BLaER1 treated with 17β-estradiol and CSF1 and Interleukin-3, amounts not matched to agents 10 nM and 100 nM (cell line): ENCODE data around the gene ELOVL1.
A peak's percentile ranks its signal among the peaks of the same experiment; 100 is the strongest.

Experiments used
- H3K27ac ChIP-seq, 11 experiments: shearing (Covaris generic); formaldehyde crosslinking; 2 replicates each; pipeline ENCODE4 v1.8.1; 2022
- H3K27me3 ChIP-seq, 11 experiments: shearing (Covaris generic); formaldehyde crosslinking; 2 replicates each; pipeline ENCODE4 v1.8.1; 2022
- H3K36me3 ChIP-seq, 11 experiments: shearing (Covaris generic); formaldehyde crosslinking; 2 replicates each; pipeline ENCODE4 v1.8.1; 2022
- H3K4me1 ChIP-seq, 10 experiments: shearing (Covaris generic); formaldehyde crosslinking; 2 replicates each; pipeline ENCODE4 v1.8.1; 2022
- H3K4me2 ChIP-seq, 11 experiments: shearing (Covaris generic); formaldehyde crosslinking; 2 replicates each; pipeline ENCODE4 v1.8.1; 2022
- H3K4me3 ChIP-seq, 10 experiments: shearing (Covaris generic); formaldehyde crosslinking; 2 replicates each; pipeline ENCODE4 v1.8.1; 2022
- H3K9ac ChIP-seq, 11 experiments: shearing (Covaris generic); formaldehyde crosslinking; 2 replicates each; pipeline ENCODE4 v1.8.1; 2022
- H3K9me3 ChIP-seq, 11 experiments: shearing (Covaris generic); formaldehyde crosslinking; replicated peaks in 1 of 11; 2 replicates each; pipeline ENCODE4 v1.8.1; 2022
- H4K20me1 ChIP-seq, 11 experiments: shearing (Covaris generic); formaldehyde crosslinking; 2 replicates each; pipeline ENCODE4 v1.8.1; 2022
- Cebpa-rat ChIP-seq, 11 experiments: shearing (Covaris generic); IDR thresholded peaks; 2 replicates each; pipeline ENCODE4 v1.8.1; 2022

ELOVL1 gene

DNA sequence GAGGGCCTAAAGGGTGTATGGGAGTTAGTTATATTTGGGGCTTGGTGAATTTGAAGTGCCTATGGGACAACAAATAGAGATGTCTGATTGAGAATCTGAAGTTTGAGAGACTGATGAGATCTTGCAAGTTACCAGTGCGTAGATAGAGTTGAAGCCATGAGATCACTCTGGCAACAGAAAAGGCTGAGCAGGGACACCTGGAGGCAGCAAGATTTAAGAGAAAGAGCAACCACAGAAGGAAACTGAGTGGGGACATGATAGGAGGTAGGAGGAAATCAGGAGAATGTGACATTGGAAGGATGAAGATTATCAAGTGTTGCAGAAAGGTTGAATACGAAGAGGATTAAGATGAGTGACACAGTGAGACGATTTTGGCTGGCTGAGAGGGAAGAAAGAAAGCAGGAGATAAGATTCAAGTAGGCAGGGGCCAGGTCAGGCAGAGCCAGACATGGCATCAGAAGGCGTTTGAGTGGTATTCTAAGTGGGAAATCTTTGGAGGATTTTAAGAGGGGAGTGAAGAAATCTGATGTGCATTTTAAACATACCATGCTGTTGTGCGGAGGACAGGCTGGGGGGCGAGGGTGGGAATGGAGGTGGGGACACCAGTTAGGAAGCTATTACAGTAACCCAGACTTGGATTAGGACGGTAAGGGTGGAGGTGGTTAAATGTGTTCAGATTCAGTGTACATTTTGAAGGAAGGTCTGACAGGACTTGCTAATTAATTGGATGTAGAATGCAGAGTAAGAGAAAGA, 33.2 kb downstream of the ELOVL1 start:
- H3K4me3 ChIP-seq = no peak overlapping the region
- no peak overlapping the region for H3K9ac ChIP-seq
- H3K27ac ChIP-seq = no peak overlapping the region
- no peaks in the 10 kb centered on the region; a peak in 1 of 22 replicates for H4K20me1 ChIP-seq
- H3K4me1 ChIP-seq = peaks cover 18 to 33% (median 24%) of the 10 kb centered on the region in 10 experiments
- H3K9me3 ChIP-seq = no peaks in the 10 kb centered on the region
- no peak for TF ChIP-seq Cebpa-rat (IDR thresholded peaks at IDR 0.05)
- H3K4me2 ChIP-seq = no peak overlapping the region
- H3K27me3 ChIP-seq = no peaks in the 10 kb centered on the region
- no peaks in the 10 kb centered on the region for H3K36me3 ChIP-seq

DNA sequence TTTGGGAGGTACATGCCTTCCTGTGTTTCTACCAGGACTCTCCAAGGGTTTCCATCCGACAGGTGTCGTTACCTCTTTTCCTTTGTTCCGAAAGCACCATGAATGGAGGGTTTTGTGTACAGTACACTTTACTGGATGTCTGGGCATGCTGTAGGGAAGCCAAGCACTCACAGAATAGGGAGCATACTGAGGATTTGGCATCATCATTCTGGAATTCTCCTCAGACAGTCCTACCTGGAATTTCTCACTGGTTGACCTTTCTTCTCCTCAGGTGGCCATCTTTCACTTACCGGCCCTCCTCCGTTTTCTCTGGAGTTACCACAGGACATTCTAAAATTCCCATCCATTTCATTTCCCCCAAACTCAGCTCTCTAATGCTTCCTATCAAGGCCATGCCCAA, 36.1 kb downstream of the ELOVL1 start:
- Histone ChIP-seq H3K9ac (no peak overlapping the region), H3K27ac (no peak overlapping the region), H3K4me1 (peaks cover 19 to 27% (median 22%) of the 10 kb centered on the region in 10 experiments), H3K36me3 (no peaks in the 10 kb centered on the region), H3K9me3 (peaks cover 8 to 21% (median 19%) of the 10 kb centered on the region in 11 experiments), H3K4me2 (peak overlapping the region in 4 of 11 experiments; percentile 79 to 86 (median 80); a peak in 6 of 22 replicates), H4K20me1 (no peaks in the 10 kb centered on the region), H3K27me3 (no peaks in the 10 kb centered on the region), H3K4me3 (no peak overlapping the region)
- TF ChIP-seq Cebpa-rat (IDR thresholded peaks at IDR 0.05) = no peak

DNA sequence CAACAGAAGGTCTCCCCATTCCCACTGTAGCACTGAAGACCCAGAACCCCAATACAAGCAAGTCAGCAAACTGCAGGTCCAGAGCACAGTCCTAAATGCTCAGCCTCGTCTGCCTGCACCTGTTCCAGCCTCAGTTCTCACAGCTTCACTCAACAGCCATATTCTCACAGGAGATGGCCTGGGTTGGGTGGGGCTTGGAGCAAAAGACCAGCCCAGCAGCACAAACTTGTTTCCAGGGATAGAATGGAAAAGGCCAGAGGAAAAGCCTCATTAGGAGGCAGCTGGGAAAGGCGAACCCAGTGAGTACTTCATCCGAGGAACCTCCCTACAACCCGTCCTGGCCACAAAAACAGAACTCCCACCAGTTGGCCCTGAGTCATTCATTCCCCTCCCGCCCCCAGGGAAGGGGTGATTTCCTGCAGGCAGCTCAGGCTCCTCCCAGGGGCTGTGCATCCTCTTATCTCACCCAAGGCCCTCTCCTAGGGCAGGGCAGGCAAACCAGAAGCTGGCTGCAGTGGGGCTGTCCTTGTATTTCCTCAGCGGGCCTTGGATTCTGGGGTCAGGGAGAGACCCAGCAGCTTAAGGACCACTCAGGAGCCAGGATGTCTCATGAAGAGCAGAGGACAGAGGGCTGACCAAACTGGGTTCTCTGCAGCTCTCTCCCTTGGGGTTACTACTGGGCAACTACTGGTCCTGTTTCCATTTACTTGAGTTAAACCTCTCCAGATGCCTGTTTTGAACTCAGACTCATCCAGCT, 37.6 kb downstream of the ELOVL1 start:
- Histone ChIP-seq H3K36me3 (no peaks in the 10 kb centered on the region; a peak in 1 of 22 replicates), H3K4me1 (peaks cover 19 to 27% (median 22%) of the 10 kb centered on the region in 10 experiments), H3K4me3 (peak overlapping the region in 1 of 10 experiments; percentile 39; a peak in 1 of 20 replicates), H3K9ac (peak overlapping the region in 8 of 11 experiments; percentile 0 to 67 (median 44); a peak in 10 of 22 replicates), H3K27ac (peak overlapping the region; percentile 4 to 80 (median 64); a peak in 19 of 22 replicates), H4K20me1 (no peaks in the 10 kb centered on the region), H3K27me3 (no peaks in the 10 kb centered on the region), H3K9me3 (peaks cover 11 to 35% (median 30%) of the 10 kb centered on the region in 11 experiments), H3K4me2 (peak overlapping the region; percentile 53 to 86 (median 79))
- no peak for TF ChIP-seq Cebpa-rat (IDR thresholded peaks at IDR 0.05)

DNA sequence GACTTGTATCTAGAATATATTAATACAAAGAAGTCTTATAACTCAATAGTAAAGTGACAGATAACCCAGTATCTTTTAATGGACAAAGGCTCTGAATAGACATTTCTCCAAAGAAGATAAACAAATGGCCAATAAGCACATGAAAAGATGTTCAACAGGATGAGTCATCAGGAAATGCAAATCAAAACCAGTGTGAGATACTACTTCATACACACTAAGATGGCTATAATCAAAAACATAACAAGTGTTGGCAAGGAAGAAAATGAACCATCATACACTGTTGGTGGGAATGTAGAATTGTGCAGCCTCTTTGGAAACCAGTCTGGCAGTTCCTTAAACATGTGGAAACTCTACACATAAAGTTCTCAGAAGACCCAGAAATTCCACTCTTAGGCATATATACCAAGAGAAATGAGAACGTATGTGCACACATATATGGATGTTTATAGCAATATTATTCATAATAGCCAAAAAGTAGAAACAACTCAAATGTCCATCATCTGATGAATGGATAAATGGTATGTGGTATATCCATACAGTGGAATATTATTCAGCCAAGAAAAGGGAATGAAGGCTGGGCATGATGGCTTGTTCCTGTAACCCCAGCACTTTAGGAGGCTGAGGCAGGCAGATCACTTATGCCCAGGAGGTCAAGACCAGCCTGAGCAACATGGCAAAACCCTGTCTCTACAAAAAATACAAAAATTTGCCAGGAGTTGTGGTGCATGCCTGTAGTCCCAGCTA, 40.1 kb downstream of the ELOVL1 start:
- no peak overlapping the region for H3K4me2 ChIP-seq
- H3K27ac ChIP-seq = no peak overlapping the region
- H3K4me1 ChIP-seq = peaks cover 29 to 44% (median 37%) of the 10 kb centered on the region in 10 experiments
- no peaks in the 10 kb centered on the region for H3K27me3 ChIP-seq
- H3K9ac ChIP-seq = no peak overlapping the region
- TF ChIP-seq Cebpa-rat (IDR thresholded peaks at IDR 0.05) = no peak
- H4K20me1 ChIP-seq = no peaks in the 10 kb centered on the region
- no peak overlapping the region for H3K4me3 ChIP-seq
- peaks cover 0 to 3% (median 0%) of the 10 kb centered on the region in 11 experiments; a peak in 2 of 22 replicates for H3K36me3 ChIP-seq
- peaks cover 11 to 43% (median 31%) of the 10 kb centered on the region in 11 experiments for H3K9me3 ChIP-seq

DNA sequence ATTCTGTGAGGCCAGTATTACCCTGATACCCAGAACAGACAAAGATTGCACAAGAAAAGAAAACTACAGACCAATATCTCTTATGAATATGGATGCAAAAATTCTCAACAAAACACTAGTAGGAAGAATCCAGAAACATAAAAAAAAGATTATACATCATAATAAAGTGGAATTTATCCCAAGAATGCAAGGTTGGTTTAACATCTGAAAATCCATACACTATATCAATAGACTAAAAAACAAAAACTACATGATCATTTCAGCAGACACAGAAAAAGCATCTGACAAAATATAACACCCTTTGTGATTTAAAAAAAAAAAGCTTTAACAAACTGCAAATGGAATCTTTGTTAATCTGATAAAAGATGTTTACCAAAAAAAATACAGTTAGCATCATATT, 42.4 kb downstream of the ELOVL1 start:
- no peak for TF ChIP-seq Cebpa-rat (IDR thresholded peaks at IDR 0.05)
- Histone ChIP-seq H3K4me2 (peak overlapping the region in 1 of 11 experiments; percentile 30; a peak in 1 of 22 replicates), H3K27me3 (no peaks in the 10 kb centered on the region), H3K9me3 (peaks cover 11 to 43% (median 32%) of the 10 kb centered on the region in 11 experiments), H3K4me3 (no peak overlapping the region), H3K9ac (no peak overlapping the region), H3K27ac (no peak overlapping the region), H3K4me1 (peaks cover 19 to 31% (median 26%) of the 10 kb centered on the region in 10 experiments), H3K36me3 (peaks cover 0 to 17% (median 0%) of the 10 kb centered on the region in 11 experiments; a peak in 5 of 22 replicates), H4K20me1 (no peaks in the 10 kb centered on the region)

DNA sequence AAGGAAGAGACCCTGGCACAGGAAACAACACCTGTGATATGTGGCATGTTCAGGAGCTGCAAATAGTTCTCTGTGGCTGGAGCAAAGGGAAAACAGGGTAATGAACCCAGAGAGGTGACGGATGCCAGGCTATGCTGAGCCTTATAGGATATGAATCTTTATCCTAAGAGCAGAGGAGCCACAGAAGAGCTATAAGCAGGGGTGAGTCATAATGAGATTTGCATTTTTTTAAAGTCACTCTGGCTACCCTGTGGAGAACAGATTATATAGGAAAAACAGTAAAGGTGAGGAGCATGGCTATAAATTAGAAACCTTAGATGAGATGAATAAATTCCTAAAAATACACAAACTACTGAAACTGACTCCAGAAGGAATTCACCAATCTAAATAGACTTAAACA, 43.0 kb downstream of the ELOVL1 start:
- H4K20me1 ChIP-seq = no peaks in the 10 kb centered on the region
- peaks cover 11 to 43% (median 32%) of the 10 kb centered on the region in 11 experiments for H3K9me3 ChIP-seq
- peaks cover 14 to 25% (median 21%) of the 10 kb centered on the region in 10 experiments for H3K4me1 ChIP-seq
- peak overlapping the region in 1 of 11 experiments; percentile 3; a peak in 1 of 22 replicates for H3K27ac ChIP-seq
- no peaks in the 10 kb centered on the region for H3K27me3 ChIP-seq
- H3K36me3 ChIP-seq = peaks cover 0 to 19% (median 0%) of the 10 kb centered on the region in 11 experiments; a peak in 5 of 22 replicates
- H3K4me3 ChIP-seq = no peak overlapping the region
- no peak for TF ChIP-seq Cebpa-rat (IDR thresholded peaks at IDR 0.05)
- peak overlapping the region; percentile 26 to 62 (median 45) for H3K4me2 ChIP-seq
- no peak overlapping the region for H3K9ac ChIP-seq

DNA sequence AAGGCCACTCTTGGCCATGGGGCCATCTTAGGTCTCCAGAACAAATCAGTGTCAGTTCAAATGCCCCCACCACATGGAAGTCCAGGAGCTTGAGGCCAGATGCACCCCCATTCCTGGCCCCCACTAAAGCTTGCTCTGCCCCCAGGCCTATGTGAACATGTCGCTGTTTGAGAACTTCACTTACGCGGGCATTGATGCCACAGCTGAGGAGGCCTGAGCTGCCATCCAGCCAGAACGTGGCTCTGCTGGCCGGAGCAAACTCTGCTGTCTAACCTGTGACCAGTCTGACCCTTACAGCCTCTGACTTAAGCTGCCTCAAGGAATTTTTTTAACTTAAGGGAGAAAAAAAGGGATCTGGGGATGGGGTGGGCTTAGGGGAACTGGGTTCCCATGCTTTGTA, 45.3 kb downstream of the ELOVL1 start:
- H3K9me3 ChIP-seq = peaks cover 3 to 31% (median 19%) of the 10 kb centered on the region in 11 experiments; a peak in 19 of 22 replicates
- no peaks in the 10 kb centered on the region for H3K27me3 ChIP-seq
- no peak for TF ChIP-seq Cebpa-rat (IDR thresholded peaks at IDR 0.05)
- no peak overlapping the region for H3K9ac ChIP-seq
- H3K4me1 ChIP-seq = peaks cover 10 to 18% (median 15%) of the 10 kb centered on the region in 10 experiments; a peak in 19 of 20 replicates
- H3K4me3 ChIP-seq = no peak overlapping the region
- H3K27ac ChIP-seq = no peak overlapping the region
- no peaks in the 10 kb centered on the region for H4K20me1 ChIP-seq
- H3K36me3 ChIP-seq = peaks cover 0 to 30% (median 0%) of the 10 kb centered on the region in 11 experiments; a peak in 5 of 22 replicates
- H3K4me2 ChIP-seq = no peak overlapping the region

DNA sequence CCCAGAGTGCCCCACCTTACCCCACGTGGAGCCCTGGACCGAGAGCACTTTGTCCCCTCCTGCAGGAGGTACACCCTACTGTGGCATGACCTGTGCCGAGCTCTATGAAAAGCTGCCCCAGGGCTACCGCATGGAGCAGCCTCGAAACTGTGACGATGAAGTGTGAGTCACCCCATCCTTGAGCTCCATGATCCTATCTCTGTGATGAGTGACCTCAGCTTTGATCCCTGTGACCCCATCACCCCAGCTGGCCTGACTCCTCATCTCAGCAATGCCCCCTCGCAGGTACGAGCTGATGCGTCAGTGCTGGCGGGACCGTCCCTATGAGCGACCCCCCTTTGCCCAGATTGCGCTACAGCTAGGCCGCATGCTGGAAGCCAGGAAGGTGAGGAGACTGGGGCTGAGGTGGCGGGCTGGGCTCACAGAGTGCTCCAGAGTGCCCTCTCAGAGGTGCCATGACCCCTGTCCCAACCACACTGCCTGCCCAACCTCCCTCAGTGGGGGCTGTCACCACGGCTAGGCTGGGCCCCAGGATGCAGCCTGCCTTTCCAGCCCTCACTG, 46.4 kb downstream of the ELOVL1 start:
- no peak overlapping the region for H3K9ac ChIP-seq
- no peak overlapping the region for H3K27ac ChIP-seq
- H4K20me1 ChIP-seq = no peaks in the 10 kb centered on the region
- no peak overlapping the region for H3K4me2 ChIP-seq
- TF ChIP-seq Cebpa-rat (IDR thresholded peaks at IDR 0.05) = no peak
- H3K9me3 ChIP-seq = peaks cover 3 to 20% (median 13%) of the 10 kb centered on the region in 11 experiments; a peak in 17 of 22 replicates
- no peaks in the 10 kb centered on the region for H3K27me3 ChIP-seq
- H3K36me3 ChIP-seq = peaks cover 0 to 30% (median 0%) of the 10 kb centered on the region in 11 experiments; a peak in 5 of 22 replicates
- H3K4me3 ChIP-seq = no peak overlapping the region
- H3K4me1 ChIP-seq = peaks cover 10 to 18% (median 15%) of the 10 kb centered on the region in 10 experiments; a peak in 19 of 20 replicates
